ENCODE measurements around the gene IPO13.

IPO13 gene

DNA sequence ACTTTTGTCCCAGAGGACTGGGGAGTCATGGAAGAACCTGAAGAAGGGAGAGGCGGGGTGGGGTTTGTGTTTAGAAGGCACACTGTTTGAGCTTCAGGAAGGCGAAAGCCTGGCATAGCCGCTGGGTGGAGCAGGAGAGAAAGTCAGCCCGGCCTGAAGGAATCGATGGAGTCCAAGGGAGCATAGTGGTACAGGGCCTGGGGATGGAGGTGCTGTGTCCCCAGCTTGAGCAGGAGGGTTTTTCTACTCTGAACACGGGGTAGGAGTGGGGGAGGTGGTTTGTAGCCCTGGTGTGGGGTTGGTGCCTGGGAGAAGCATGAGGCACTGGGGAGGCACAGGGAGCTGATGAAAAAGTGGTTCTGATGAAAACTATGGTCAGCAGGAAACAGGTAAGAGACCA lies 40.0 kb downstream of the IPO13 start:
- no peak for ATAC-seq
- TF ChIP-seq RARB (CRISPR knock-in tag; IDR thresholded peaks at IDR 0.05) (no peak), ARNTL (CRISPR knock-in tag; IDR thresholded peaks at IDR 0.05; ENCODE audit: borderline replicate concordance, low read depth) (no peak), GLIS3 (CRISPR knock-in tag; IDR thresholded peaks at IDR 0.05) (no peak)

DNA sequence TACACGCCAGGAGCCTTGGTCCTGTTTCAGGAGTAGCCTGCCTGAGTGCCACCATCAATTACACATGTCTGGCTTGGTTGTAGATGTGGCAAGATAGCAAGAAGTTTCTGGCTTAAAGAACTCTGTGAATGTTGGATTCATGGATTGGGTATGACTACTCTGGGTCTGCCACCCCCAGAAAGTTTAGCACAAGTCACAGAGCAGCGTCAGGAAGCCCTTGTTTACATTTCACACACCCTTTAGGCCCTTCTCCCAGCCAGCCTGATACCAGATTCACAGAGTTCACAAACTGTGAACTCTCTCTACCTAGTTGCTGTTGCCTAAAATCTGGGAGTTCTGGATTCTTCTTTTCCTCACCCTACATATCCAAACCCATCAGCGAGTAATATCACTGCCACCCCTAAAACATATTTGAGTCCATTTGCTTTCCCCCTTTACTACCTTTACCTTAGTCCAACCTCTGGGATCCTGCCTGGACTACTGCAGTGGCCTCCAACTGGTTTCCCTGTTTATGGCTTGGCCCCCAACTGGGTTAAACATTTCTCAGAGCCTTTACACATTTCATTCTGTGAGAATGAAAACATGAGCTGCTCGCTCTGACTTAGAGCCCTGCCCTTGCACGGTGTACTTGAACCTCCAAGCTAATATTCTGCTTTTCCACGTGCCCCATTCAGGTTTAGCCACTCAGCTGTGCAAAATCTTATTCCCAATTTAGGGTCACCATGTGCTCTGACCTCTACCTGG lies 40.6 kb downstream of the IPO13 start:
- no peak for ATAC-seq
- TF ChIP-seq TOX (CRISPR knock-in tag; IDR thresholded peaks at IDR 0.05; ENCODE audit: borderline replicate concordance): no peak
- no peak for TF ChIP-seq SNAI2 (CRISPR knock-in tag; IDR thresholded peaks at IDR 0.05)
- TF ChIP-seq GLIS3 (CRISPR knock-in tag; IDR thresholded peaks at IDR 0.05): no peak
- TF ChIP-seq, protein P1, sequence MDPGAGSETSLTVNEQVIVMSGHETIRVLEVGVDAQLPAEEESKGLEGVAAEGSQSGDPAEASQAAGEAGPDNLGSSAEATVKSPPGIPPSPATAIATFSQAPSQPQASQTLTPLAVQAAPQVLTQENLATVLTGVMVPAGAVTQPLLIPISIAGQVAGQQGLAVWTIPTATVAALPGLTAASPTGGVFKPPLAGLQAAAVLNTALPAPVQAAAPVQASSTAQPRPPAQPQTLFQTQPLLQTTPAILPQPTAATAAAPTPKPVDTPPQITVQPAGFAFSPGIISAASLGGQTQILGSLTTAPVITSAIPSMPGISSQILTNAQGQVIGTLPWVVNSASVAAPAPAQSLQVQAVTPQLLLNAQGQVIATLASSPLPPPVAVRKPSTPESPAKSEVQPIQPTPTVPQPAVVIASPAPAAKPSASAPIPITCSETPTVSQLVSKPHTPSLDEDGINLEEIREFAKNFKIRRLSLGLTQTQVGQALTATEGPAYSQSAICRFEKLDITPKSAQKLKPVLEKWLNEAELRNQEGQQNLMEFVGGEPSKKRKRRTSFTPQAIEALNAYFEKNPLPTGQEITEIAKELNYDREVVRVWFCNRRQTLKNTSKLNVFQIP (CRISPR knock-in tag; IDR thresholded peaks at IDR 0.05; ENCODE audit: borderline replicate concordance, low read depth): no peak
- no peak for TF ChIP-seq ZNF8 (CRISPR knock-in tag; IDR thresholded peaks at IDR 0.05)
- no peak for TF ChIP-seq ZFP30 (CRISPR knock-in tag; IDR thresholded peaks at IDR 0.05)
- TF ChIP-seq, protein P2, sequence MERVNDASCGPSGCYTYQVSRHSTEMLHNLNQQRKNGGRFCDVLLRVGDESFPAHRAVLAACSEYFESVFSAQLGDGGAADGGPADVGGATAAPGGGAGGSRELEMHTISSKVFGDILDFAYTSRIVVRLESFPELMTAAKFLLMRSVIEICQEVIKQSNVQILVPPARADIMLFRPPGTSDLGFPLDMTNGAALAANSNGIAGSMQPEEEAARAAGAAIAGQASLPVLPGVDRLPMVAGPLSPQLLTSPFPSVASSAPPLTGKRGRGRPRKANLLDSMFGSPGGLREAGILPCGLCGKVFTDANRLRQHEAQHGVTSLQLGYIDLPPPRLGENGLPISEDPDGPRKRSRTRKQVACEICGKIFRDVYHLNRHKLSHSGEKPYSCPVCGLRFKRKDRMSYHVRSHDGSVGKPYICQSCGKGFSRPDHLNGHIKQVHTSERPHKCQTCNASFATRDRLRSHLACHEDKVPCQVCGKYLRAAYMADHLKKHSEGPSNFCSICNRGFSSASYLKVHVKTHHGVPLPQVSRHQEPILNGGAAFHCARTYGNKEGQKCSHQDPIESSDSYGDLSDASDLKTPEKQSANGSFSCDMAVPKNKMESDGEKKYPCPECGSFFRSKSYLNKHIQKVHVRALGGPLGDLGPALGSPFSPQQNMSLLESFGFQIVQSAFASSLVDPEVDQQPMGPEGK (CRISPR knock-in tag; IDR thresholded peaks at IDR 0.05; ENCODE audit: borderline replicate concordance): no peak
- TF ChIP-seq ZNF565 (CRISPR knock-in tag; conservative IDR thresholded peaks at IDR 0.05; ENCODE audit: low read depth): no peak
- TF ChIP-seq, protein P3, sequence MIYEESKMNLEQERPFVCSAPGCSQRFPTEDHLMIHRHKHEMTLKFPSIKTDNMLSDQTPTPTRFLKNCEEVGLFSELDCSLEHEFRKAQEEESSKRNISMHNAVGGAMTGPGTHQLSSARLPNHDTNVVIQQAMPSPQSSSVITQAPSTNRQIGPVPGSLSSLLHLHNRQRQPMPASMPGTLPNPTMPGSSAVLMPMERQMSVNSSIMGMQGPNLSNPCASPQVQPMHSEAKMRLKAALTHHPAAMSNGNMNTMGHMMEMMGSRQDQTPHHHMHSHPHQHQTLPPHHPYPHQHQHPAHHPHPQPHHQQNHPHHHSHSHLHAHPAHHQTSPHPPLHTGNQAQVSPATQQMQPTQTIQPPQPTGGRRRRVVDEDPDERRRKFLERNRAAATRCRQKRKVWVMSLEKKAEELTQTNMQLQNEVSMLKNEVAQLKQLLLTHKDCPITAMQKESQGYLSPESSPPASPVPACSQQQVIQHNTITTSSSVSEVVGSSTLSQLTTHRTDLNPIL (CRISPR knock-in tag; IDR thresholded peaks at IDR 0.05; ENCODE audit: low read depth): no peak
- TF ChIP-seq RARB (CRISPR knock-in tag; IDR thresholded peaks at IDR 0.05): no peak
- TF ChIP-seq, protein P4, sequence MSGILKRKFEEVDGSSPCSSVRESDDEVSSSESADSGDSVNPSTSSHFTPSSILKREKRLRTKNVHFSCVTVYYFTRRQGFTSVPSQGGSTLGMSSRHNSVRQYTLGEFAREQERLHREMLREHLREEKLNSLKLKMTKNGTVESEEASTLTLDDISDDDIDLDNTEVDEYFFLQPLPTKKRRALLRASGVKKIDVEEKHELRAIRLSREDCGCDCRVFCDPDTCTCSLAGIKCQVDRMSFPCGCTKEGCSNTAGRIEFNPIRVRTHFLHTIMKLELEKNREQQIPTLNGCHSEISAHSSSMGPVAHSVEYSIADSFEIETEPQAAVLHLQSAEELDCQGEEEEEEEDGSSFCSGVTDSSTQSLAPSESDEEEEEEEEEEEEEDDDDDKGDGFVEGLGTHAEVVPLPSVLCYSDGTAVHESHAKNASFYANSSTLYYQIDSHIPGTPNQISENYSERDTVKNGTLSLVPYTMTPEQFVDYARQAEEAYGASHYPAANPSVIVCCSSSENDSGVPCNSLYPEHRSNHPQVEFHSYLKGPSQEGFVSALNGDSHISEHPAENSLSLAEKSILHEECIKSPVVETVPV (CRISPR knock-in tag; IDR thresholded peaks at IDR 0.05): no peak

DNA sequence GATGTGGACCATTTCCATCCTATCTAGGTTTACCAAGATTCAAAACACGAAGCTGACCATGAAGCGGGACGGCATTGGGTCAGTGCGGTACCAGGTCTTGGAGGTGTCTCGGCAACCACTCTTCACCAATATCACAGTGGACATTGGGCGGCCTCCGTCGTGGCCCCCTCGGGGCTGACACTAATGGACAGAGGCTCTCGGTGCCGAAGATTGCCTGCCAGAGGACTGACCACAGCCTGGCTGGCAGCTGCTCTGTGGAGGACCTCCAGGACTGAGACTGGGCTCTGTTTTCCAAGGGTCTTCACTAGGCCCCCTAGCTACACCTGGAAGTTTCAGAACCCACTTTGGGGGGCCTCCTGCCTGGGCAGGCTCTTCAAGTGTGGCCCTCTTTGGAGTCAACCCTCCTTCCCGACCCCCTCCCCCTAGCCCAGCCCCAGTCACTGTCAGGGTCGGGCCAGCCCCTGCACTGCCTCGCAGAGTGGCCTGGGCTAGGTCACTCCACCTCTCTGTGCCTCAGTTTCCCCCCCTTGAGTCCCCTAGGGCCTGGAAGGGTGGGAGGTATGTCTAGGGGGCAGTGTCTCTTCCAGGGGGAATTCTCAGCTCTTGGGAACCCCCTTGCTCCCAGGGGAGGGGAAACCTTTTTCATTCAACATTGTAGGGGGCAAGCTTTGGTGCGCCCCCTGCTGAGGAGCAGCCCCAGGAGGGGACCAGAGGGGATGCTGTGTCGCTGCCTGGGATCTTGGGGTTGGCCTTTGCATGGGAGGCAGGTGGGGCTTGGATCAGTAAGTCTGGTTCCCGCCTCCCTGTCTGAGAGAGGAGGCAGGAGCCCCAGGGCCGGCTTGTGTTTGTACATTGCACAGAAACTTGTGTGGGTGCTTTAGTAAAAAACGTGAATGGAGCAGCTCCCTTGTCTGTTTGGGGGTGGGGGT lies 43.8 kb downstream of the IPO13 start:
- TF ChIP-seq ZC3H10 (CRISPR knock-in tag; IDR thresholded peaks at IDR 0.05) (no peak), ZNF565 (CRISPR knock-in tag; conservative IDR thresholded peaks at IDR 0.05; ENCODE audit: low read depth) (no peak), ISL1 (CRISPR knock-in tag; IDR thresholded peaks at IDR 0.05) (no peak), ZFP3 (CRISPR knock-in tag; IDR thresholded peaks at IDR 0.05) (no peak), ESRRG (CRISPR knock-in tag; IDR thresholded peaks at IDR 0.05) (no peak), SNAI2 (CRISPR knock-in tag; IDR thresholded peaks at IDR 0.05) (no peak), TOX (CRISPR knock-in tag; IDR thresholded peaks at IDR 0.05; ENCODE audit: borderline replicate concordance) (no peak), ZNF70 (CRISPR knock-in tag; IDR thresholded peaks at IDR 0.05) (no peak), ZFP30 (CRISPR knock-in tag; IDR thresholded peaks at IDR 0.05) (no peak), TCF4 (CRISPR knock-in tag; IDR thresholded peaks at IDR 0.05; ENCODE audit: borderline replicate concordance) (no peak), BACH2 (CRISPR knock-in tag; IDR thresholded peaks at IDR 0.05; ENCODE audit: borderline replicate concordance) (no peak), CSDC2 (CRISPR knock-in tag; IDR thresholded peaks at IDR 0.05) (no peak)
- TF ChIP-seq, protein P3 (CRISPR knock-in tag; IDR thresholded peaks at IDR 0.05; ENCODE audit: low read depth): no peak
- TF ChIP-seq, protein P1 (CRISPR knock-in tag; IDR thresholded peaks at IDR 0.05; ENCODE audit: borderline replicate concordance, low read depth): no peak
- ATAC-seq: peak; percentile 6
